Spleen (tissue), 7 donors: Measurements from ENCODE around the gene ATG10.

Source experiments
- POLR2A ChIP-seq, 3 donors: fragments of 450-650 bp; IDR thresholded peaks; one replicate each; pipeline ENCODE4 v1.5.1; 2017; ENCODE audit warnings: antibody characterized with exemption in 3 of 3, mild to moderate bottlenecking in 1 of 3
- TF ChIP-seq, protein P1 (sequence below), 11 experiments: fragments of 200-600 bp in 7 of 11; fragments of 450-650 bp in 4 of 11; sonication (generic) in 4 of 11; IDR thresholded peaks in 8 of 11; conservative IDR thresholded peaks in 3 of 11; 1 replicate in 7 of 11; 2 replicates in 4 of 11; pipeline versions ENCODE4 v1.4.0 to v1.8.0; 2016 to 2021; ENCODE audit warnings: antibody characterized with exemption in 11 of 11, inconsistent platforms in 4 of 11, mild to moderate bottlenecking in 1 of 11
- donor health status: DM: no; HTN: no; CAD: no; lungs with moderate emphysema.
- donor health status: DM: no; HTN: no; CAD: no.
- donor health status: DM: no; HTN: no; CAD: no.

DNA sequence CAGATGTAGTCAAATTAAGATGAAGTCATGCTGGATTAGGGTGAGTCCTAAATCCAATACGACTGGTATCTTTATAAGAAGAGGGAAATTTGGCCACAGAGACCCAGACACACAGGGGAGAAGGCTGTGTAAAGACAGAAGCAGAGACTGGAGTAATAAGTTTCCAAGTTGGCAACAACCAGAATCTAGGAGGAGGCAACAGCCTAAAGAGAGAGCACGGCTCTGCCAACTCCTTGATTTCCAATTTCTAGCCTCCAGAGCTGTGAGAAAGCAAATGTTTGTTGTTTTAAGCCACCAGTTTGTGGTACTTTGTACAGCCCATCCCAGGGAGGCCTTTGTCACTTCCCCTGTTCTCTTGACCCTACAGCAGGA lies 74.4 kb downstream of the ATG10 start:
- TF ChIP-seq POLR2A (IDR thresholded peaks at IDR 0.05), result no peak
- TF ChIP-seq, protein P1, sequence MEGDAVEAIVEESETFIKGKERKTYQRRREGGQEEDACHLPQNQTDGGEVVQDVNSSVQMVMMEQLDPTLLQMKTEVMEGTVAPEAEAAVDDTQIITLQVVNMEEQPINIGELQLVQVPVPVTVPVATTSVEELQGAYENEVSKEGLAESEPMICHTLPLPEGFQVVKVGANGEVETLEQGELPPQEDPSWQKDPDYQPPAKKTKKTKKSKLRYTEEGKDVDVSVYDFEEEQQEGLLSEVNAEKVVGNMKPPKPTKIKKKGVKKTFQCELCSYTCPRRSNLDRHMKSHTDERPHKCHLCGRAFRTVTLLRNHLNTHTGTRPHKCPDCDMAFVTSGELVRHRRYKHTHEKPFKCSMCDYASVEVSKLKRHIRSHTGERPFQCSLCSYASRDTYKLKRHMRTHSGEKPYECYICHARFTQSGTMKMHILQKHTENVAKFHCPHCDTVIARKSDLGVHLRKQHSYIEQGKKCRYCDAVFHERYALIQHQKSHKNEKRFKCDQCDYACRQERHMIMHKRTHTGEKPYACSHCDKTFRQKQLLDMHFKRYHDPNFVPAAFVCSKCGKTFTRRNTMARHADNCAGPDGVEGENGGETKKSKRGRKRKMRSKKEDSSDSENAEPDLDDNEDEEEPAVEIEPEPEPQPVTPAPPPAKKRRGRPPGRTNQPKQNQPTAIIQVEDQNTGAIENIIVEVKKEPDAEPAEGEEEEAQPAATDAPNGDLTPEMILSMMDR (IDR thresholded peaks at IDR 0.05 in 8 of 11, conservative IDR thresholded peaks at IDR 0.05 in 3 of 11), result no peak
